Left lung (tissue), 10 donors: ENCODE data around the gene PPP1R12B. TPM values are rescaled to one million over a fixed set of nuclear protein-coding genes. Genes with fewer than 3 reads are reported as not detected.
"Not testable (repeated sequence)": the region's sequence is repeated elsewhere in the genome, so short reads cannot be mapped to it uniquely, and the experiment has no call there.

Experiments used
- ATAC-seq: fragments of 200-7000 bp; cut with Tn5 transposase; one replicate; pipeline ENCODE4 v1.9.1; 2020; ENCODE audit warnings: moderate library complexity
- DNase-seq, 4 donors: peaks; one replicate each; pipeline ENCODE4 v3.0.0-alpha.2; 2013 to 2020
- H3K27ac ChIP-seq, 2 donors: fragments of 200-600 bp; sonication (generic) in 1 of 2; one replicate each; pipeline versions ENCODE4 v1.5.0 to v1.8.0; 2020 to 2021
- H3K27me3 ChIP-seq, 2 donors: fragments of 200-600 bp; sonication (generic) in 1 of 2; one replicate each; pipeline versions ENCODE4 v1.5.0 to v1.8.0; 2020 to 2021
- H3K36me3 ChIP-seq, 2 donors: fragments of 200-600 bp; sonication (generic) in 1 of 2; one replicate each; pipeline versions ENCODE4 v1.5.0 to v1.8.0; 2020 to 2021
- H3K4me1 ChIP-seq, 2 donors: fragments of 200-600 bp; one replicate each; pipeline ENCODE4 v1.8.0; 2021
- H3K4me3 ChIP-seq, 2 donors: fragments of 200-600 bp; sonication (generic) in 1 of 2; one replicate each; pipeline versions ENCODE4 v1.5.0 to v1.8.0; 2020 to 2021; ENCODE audit warnings: mild to moderate bottlenecking in 1 of 2
- H3K9me3 ChIP-seq, 2 donors: fragments of 200-600 bp; sonication (generic) in 1 of 2; one replicate each; pipeline versions ENCODE4 v1.5.0 to v1.8.0; 2020 to 2021
- intact Hi-C, 2 donors: fragments of 100-400 bp; cut with DNase I; formaldehyde crosslinking; loops; one replicate each; pipeline versions ENCODE4 v1.11.2 to v1.14.2; 2022
- polyA plus RNA-seq, 6 donors: library from polyadenylated mRNA; unstranded; fragments of 120-200 nt; gene quantifications; one replicate each; pipeline ENCODE4 v1.2.1, GENCODE V29; 2013; ENCODE audit not compliant: insufficient read length in 6 of 6
- total RNA-seq, 2 donors: library from RNA; stranded (reverse); fragmentation: NEBNext Ultra II Directional; extraction: Animal tissue kit (Norgen Biotek cat#: 25700); gene quantifications; one replicate each; pipeline ENCODE4 v1.2.1, GENCODE V29; 2021
- TF ChIP-seq, protein P1 (sequence below), 2 donors: fragments of 200-600 bp; sonication (generic) in 1 of 2; IDR thresholded peaks; one replicate each; pipeline versions ENCODE4 v1.5.0 to v1.8.0; 2021; ENCODE audit warnings: antibody characterized with exemption in 2 of 2
- donor health status: DM: no; HTN: yes; CAD: no.
- donor health status: DM: no; HTN: no; CAD: no.

Gene PPP1R12B
- total and polyA plus RNA-seq, 8 donors, result 25.8 to 45.9 (median 30.8) TPM

DNA sequence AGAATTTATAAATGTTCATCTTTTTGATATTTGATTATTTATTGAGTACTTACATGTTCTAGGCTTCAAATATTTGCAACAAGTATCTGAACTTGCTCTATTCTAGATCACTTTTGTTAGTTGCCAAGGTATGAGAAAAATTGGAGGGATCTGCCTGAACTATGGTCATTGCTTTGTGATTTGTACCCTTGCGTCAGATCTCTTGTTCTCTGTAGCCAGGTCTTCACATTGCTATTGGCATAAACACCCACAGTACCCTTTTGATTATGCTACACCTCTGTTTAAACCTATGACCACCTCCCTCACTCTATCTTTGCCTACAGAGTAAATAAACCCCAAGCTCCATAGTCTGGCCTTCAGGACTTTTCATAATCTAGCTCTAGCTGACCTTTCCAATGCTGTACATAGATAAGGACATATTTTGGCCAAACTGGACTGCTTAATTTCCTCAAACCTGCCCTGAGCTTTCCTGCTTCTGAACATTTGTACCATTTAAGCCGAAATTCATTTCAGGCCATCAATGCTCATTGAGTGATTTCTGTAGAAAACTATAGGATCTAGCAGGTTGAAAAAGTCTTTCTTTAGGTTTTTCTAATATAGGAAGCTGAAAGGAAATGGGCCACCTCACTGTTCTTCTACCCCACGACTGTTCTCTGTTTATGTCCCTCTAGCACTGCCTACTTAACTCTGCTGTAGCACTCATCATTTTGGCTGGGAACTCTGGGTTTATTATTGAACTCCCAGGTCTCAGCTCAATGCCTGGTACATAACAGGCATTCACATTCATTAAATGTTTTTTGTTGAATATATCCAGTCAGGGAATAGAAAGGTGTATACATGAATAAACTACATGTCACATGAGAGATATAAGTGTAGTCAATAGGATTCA lies 84.9 kb downstream of the PPP1R12B start:
- H3K36me3 ChIP-seq, result peaks cover 0 to 61% of the 10 kb centered on the region in 2 donors
- no peak for ATAC-seq
- intact Hi-C loops, result no loop called here

DNA sequence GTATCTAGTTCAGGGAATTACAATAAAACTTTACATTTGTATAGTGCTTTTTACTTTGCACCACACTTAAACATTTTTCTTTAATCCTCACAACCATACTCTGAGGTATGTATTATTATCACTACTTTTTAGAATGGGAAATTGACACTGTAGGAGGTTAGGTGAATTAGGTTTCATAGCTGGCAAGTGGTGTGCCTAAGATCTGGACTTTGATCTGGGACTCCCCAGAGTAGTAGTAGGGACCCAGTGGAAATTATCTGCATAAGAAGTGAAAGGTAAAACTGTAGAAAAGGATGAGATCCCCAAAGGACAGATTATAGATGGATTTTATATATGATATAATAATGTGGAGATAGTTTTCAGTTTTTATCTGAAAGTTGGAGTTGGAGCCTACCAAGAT lies 85.6 kb downstream of the PPP1R12B start:
- ATAC-seq (no peak), DNase-seq (no peak)
- Histone ChIP-seq H3K4me1 (no peaks in the 10 kb centered on the region), H3K4me3 (no peak overlapping the region), H3K27ac (no peak overlapping the region), H3K27me3 (no peaks in the 10 kb centered on the region), H3K36me3 (peaks cover 0 to 68% of the 10 kb centered on the region in 2 donors), H3K9me3 (no peaks in the 10 kb centered on the region)
- intact Hi-C loops, result no loop called here
- TF ChIP-seq, protein P1, sequence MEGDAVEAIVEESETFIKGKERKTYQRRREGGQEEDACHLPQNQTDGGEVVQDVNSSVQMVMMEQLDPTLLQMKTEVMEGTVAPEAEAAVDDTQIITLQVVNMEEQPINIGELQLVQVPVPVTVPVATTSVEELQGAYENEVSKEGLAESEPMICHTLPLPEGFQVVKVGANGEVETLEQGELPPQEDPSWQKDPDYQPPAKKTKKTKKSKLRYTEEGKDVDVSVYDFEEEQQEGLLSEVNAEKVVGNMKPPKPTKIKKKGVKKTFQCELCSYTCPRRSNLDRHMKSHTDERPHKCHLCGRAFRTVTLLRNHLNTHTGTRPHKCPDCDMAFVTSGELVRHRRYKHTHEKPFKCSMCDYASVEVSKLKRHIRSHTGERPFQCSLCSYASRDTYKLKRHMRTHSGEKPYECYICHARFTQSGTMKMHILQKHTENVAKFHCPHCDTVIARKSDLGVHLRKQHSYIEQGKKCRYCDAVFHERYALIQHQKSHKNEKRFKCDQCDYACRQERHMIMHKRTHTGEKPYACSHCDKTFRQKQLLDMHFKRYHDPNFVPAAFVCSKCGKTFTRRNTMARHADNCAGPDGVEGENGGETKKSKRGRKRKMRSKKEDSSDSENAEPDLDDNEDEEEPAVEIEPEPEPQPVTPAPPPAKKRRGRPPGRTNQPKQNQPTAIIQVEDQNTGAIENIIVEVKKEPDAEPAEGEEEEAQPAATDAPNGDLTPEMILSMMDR (IDR thresholded peaks at IDR 0.05), result no peak

More for the DNA sequence above, 84.9 kb downstream of the PPP1R12B start:
- DNase-seq, result no peak
- Histone ChIP-seq H3K4me1 (no peaks in the 10 kb centered on the region), H3K9me3 (no peaks in the 10 kb centered on the region), H3K27ac (no peak overlapping the region), H3K4me3 (no peak overlapping the region), H3K27me3 (no peaks in the 10 kb centered on the region)
- TF ChIP-seq, protein P1 (IDR thresholded peaks at IDR 0.05), result no peak

DNA sequence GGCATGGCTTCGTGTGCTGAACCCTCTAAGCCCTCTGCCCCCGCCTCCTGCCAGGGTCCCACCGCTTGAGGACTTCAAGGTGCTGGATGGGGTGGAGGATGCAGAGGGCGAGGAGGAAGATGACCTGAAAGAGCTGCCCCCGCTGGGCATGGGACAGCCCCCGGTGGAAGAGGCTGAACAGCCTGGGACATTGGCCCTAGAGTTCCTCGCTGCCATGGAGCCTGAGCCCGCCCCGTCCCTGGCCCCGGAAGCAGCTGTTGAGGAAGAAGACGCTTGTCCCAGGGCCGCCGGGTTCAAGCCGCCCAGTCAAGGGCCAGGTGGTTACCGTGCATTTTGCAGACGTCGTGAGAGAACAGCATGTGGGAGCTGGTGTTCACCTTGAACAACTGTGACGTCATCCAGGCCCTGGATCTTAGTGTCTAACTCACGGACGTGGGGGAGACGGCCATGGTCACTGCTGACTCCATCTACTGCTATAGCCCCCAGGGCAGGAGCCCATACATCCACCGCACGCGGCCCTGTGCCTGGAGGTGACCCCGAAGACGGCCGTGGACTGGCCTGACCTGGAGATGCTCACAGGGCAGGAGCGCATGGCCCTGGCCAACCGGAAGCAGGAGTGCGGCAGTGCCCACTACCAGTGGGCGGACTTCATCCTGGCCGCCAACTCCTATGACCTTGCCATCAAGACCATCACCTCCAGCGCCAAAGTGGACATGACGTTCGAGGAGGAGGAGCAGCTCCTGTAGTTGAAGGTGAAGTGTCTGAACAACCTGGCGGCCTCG lies 90.1 kb downstream of the PPP1R12B start:
- peak; percentile 16 for ATAC-seq

DNA sequence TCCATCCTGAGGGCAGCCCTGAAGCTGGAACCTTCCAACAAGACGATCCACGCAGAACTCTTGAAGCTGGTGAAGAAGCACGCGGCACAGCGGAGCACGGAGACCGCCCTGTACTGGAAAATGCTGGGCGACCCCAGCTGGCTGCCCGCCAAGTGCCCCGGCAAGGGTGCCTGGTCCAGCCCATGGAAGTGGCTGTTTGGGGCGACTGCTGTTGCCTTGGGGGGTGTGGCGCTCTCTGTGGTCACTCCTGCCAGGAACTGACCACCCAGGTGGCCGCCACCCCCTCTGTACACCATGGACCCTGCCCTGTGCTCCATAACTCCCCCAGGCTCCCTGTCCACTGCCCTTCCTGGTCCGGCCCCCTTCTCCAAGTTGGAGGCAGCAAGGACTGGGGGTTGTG lies 90.8 kb downstream of the PPP1R12B start:
- H3K4me3 ChIP-seq, result no peak overlapping the region
- ATAC-seq (no peak), DNase-seq (no peak)
- peaks cover 3 to 84% of the 10 kb centered on the region in 2 donors for H3K36me3 ChIP-seq
- TF ChIP-seq, protein P1 (IDR thresholded peaks at IDR 0.05), result no peak
- intact Hi-C loops, result no loop called here
- H3K27ac ChIP-seq, result no peak overlapping the region
- H3K4me1 ChIP-seq, result no peaks in the 10 kb centered on the region
- H3K27me3 ChIP-seq, result no peaks in the 10 kb centered on the region
- no peaks in the 10 kb centered on the region for H3K9me3 ChIP-seq

More for the DNA sequence above, 90.1 kb downstream of the PPP1R12B start:
- intact Hi-C loops, result no loop called here
- TF ChIP-seq, protein P1 (IDR thresholded peaks at IDR 0.05), result no peak
- Histone ChIP-seq H3K27me3 (no peaks in the 10 kb centered on the region), H3K9me3 (no peaks in the 10 kb centered on the region), H3K4me3 (no peak overlapping the region), H3K4me1 (no peaks in the 10 kb centered on the region), H3K27ac (no peak overlapping the region), H3K36me3 (peaks cover 3 to 84% of the 10 kb centered on the region in 2 donors)
- no peak for DNase-seq

DNA sequence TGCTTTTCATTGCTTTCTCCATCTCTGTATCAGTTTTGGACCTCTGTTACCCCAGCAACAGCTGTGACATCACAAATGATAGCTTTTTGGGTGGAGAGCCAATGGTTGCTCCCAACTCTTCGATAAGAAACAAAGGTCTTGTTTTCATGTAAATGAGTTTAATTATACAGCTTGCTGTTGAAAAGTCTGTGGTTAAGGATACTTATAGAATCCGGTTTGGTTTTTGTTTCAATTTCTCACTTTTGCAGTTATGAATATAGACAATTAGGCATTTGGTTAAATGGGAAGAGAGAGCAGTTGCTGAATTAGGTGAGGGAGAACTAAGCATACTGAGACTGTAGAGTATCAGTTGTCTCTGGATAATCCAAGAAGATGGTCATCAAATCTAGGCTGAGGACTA lies 99.6 kb downstream of the PPP1R12B start:
- H3K27me3 ChIP-seq, DNase-seq, H3K4me3 ChIP-seq, ATAC-seq, intact Hi-C loops, H3K27ac ChIP-seq, H3K4me1 ChIP-seq, H3K9me3 ChIP-seq: not testable (repeated sequence)
- H3K36me3 ChIP-seq, result peaks cover 0 to 30% of the 10 kb centered on the region in 2 donors

DNA sequence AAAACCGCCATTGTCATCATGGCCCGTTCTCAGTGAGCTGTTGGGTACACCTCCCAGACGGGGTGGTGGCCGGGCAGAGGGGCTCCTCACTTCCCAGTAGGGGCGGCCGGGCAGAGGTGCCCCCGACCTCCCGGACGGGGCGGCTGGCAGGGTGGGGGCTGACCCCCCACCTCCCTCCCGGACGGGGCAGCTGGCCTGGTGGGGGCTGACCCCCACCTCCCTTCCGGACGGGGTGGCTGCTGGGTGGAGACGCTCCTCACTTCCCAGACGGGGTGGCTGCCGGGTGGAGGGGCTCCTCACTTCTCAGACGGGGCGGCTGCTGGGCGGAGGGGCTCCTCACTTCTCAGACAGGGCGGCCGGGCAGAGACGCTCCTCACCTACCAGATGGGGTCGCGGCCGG lies 103.1 kb downstream of the PPP1R12B start:
- H3K27me3 ChIP-seq, intact Hi-C loops, ATAC-seq, H3K4me3 ChIP-seq, H3K4me1 ChIP-seq, H3K9me3 ChIP-seq, H3K27ac ChIP-seq: not testable (repeated sequence)
- peaks cover 0 to 16% of the 10 kb centered on the region in 2 donors for H3K36me3 ChIP-seq
- peak in 1 of 4 donors; percentile 54 for DNase-seq
